Stimulated activated CD4-positive, alpha-beta T cell treated with anti-CD3 and anti-CD28 coated beads, Interleukin-15, amount 100 ng/mL, for 48 hours (primary cell): Measurements from ENCODE around the gene THSD8.
"Not testable (repeated sequence)": the region's sequence is repeated elsewhere in the genome, so short reads cannot be mapped to it uniquely, and the experiment has no call there.

Source experiments
- DNase-seq, 2 donors: peaks; one replicate each; pipeline ENCODE4 v3.0.0-alpha.2; 2020; ENCODE audit warnings: low read depth in 2 of 2

The THSD8 gene

DNA sequence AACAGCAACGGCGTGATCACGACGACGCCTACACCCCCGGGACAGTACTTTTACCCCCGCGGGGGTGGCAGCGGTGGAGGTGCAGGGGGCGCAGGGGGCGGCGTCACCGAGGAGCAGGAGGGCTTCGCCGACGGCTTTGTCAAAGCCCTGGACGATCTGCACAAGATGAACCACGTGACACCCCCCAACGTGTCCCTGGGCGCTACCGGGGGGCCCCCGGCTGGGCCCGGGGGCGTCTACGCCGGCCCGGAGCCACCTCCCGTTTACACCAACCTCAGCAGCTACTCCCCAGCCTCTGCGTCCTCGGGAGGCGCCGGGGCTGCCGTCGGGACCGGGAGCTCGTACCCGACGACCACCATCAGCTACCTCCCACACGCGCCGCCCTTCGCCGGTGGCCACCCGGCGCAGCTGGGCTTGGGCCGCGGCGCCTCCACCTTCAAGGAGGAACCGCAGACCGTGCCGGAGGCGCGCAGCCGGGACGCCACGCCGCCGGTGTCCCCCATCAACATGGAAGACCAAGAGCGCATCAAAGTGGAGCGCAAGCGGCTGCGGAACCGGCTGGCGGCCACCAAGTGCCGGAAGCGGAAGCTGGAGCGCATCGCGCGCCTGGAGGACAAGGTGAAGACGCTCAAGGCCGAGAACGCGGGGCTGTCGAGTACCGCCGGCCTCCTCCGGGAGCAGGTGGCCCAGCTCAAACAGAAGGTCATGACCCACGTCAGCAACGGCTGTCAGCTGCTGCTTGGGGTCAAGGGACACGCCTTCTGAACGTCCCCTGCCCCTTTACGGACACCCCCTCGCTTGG lies 9.6 kb upstream of the THSD8 start:
- peak in 1 of 2 donors; percentile 73 for DNase-seq

DNA sequence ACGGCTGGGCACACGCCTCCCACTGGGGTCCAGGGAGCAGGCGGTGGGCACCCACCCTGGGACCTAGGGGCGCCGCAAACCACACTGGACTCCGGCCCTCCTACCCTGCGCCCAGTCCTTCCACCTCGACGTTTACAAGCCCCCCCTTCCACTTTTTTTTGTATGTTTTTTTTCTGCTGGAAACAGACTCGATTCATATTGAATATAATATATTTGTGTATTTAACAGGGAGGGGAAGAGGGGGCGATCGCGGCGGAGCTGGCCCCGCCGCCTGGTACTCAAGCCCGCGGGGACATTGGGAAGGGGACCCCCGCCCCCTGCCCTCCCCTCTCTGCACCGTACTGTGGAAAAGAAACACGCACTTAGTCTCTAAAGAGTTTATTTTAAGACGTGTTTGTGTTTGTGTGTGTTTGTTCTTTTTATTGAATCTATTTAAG lies 9.0 kb upstream of the THSD8 start:
- no peak for DNase-seq

DNA sequence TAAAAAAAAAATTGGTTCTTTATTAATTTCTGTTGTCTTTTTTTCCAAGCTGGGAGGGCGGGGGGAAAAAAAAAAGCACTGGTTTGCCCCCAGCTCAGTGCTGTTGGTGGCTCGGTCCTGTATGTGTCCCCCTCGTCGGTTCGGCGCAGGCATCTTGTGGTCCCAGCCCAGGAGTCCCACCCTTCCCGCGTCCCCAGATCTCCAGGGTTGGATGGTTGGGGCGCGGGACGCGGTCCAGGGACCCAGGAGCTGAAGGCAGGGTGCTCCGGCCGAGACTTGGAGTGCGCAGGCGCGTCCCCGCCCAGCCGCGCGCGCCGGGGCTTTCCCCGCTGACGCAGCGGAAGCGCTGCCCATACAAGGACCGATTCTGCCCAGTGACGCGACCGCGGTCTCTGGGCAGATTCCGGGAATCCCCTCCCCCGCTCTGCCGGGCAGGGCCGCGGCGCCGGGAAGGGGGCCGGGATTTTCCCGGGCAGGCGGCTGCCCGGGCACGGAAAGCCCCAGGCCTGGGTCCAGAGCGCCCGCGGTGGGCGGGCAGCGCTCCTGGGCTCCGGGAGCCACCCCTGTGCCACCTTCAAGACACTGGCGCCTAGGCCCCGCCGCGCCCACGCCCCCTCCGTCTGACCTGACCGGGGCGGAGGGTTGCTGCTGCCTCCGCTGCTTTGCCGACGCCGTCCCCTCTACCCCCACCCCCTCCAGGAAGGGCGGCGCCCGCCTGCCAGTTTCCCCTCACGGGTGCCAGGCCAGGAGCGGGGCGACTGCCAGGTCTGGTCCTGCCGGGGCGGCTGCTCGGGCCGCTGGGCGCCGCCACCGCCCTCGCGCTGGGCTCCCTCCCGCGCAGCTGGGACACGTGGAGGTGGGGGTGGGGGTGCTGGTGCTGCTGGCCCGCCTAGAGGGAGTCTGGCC lies 8.3 kb upstream of the THSD8 start:
- DNase-seq = peak; percentile 86 to 87

DNA sequence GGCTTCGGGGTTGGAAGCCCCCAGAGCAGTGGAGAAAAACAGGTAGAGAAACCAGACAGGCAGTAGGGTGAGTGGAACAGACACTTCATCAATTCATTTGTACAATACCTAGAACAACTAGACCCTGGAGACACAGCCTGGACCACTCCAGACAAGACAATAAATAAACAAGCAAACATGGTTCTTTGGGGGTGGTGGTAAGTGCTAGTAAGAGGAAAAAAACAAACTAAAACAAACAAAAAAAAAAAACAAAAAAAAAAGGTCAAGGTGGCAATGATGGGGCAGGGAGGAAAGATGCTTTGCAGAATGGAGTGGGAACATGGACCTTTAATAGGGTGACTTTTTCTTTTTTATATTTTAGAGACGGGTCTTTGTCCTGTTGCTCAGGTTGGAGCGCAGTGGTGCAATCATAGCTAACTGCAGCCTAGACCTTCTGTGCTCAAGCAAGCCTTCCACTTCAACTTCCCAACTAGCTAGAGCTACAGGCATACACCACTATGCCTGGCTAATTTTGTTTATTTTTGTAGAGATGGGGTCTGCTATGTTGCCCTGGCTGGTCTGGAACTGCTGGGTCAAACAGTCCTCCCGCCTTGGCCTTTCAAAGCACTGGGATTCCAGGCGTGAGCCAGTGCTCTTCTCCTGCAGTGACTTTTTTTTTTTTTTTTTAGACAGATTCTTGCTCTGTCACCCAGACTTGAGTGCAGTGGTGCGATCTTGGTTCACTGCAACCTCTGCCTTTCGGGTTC lies 7.5 kb upstream of the THSD8 start:
- no peak for DNase-seq

DNA sequence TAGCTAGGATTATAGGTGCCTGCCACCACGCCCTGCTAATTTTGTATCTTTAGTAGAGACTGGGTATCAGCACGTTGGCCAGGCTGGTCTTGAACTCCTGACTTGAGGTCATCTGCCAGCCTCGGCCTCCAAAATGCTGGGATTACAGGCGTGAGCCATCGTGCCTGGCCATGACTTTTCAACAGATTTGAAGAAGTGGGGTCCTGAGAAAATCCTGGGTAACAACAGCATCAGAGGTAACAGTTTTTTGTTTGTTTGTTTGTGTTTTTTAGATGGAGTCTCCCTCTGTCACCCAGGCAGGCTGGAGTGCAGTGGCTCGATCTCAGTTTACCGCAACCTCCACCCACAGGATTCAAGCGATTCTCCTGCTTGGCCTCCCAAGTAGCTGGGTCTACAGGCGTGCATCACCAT lies 6.9 kb upstream of the THSD8 start:
- no peak for DNase-seq

DNA sequence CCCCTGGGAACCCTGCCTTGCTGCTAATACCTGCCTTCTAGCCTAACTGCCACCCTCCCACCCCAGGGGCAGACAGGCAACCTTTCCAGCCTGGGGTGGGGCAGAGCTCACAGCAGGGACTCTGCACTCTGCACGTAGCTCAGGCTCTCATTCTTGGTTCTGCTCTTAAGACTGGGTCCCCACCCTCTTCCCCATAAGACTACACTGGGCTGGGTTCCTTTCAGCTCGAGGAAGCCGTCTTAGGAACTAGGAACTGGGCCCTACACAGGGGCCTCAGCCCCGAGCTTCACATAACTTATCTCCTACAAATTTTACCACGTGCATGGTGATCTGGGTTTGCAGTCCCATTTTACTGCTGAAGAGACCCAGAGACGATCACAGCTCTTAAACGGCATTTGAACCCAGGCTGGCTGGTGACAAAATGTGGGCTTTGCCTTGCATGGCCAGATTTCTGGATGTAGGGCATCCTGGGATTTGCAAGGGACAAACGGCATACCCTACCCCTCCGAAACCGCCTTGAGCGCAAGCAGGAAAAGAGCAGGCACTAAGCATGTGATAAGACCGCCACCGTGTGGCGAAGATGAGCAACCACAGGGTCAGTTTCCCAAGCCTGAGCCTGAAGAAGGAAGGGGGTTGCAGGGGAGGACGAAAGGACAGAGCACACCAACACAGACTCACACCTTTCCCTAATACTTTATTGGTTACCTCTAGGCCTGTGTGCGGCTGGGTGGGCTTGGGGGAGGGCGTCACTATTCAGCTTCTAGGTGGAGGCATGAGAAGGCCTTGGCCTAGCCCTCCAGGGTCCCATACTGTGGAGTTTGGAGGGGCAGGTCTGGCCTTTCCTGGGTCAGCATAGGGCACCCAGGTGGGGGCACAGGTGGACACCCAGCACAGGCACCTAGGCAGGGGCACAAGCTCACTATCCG lies 5.5 kb upstream of the THSD8 start:
- peak; percentile 63 to 70 for DNase-seq

DNA sequence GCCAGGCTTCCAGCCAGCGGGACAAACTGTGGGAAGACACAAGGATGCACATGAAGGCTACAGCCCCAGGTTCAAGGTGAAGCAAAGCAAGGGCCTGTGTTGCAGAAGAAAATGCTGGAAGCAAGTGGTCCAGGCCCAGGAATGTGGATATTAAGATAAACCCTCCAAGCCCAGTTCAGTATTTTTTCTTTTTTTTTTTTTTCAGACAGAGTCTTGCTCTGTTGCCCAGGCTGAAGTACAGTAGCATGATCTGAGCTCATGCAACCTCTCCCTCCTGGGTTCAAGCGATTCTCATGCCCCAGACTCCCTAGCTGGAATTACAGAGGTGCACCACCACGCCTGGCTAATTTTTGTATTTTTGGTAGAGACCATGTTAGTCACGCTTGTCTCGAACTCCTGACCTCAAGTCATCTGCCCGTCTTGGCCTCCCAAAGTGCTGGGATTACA lies 4.7 kb upstream of the THSD8 start:
- DNase-seq = no peak

DNA sequence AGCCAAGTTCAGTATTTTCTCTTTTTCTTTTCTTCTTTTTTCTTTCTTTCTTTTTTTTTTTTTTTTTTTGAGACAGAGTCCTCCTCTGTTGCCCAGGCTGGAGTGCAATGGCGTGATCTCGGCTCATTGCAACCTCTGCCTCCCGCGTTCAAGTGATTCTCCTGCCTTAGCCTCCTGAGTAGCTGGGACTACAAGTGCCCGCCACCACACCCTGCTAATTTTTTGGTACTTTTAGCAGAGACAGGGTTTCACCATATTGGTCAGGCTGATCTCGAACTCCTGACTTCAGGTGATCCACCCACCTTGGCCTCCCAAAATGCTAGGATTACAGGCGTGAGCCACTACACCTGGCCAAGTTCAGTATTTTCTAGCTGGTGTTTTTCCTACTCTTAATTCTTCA lies 4.3 kb upstream of the THSD8 start:
- not testable (repeated sequence) for DNase-seq

DNA sequence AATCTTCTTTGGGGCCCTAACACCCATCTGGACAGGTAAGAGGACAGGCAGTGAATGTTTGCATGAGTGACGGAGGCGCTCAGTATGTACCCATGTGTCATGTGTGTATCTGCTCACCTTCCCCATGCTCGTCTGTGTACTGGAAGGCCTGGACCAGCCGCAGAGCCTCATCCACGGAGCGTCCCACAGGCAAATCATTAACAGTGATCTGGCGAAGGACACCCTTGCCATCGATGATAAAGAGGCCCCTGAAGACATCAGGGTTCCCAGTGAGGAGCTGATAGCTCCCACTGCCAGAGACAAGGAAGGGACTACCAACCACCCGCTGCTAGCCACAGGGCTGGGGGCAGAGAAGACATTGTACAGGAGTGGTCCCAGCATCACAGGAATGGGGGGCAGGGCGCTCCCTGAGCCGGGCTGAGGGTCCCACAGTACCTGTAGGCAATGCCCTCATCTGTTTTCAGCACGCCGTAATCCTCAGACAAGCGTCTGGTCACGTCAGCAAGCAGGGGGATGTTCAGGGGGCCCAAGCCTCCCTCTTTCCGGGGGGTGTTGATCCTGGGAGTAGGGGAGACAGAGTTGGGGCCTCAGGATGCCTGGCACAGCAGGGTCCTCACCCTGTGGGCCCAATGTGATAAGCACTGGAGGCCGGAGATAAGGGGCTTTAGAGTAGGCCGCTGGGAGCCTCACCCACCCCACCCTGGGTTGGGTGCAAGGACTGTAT lies 2.0 kb upstream of the THSD8 start:
- no peak for DNase-seq

DNA sequence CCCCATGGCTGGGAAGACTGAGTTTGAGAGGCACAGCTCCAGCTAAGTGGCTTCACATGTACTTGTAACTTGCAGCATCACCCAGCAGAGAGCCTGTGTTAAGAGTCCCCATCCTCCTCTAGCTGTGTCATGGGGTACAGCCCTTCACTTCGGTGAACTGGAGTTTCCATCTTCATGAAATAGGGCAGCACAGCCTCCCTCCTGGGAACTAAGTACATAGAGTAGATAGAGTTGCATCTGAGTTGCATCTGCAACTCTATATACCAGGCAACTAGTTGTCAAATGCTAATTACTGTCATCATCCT lies 1.5 kb upstream of the THSD8 start:
- DNase-seq = no peak

DNA sequence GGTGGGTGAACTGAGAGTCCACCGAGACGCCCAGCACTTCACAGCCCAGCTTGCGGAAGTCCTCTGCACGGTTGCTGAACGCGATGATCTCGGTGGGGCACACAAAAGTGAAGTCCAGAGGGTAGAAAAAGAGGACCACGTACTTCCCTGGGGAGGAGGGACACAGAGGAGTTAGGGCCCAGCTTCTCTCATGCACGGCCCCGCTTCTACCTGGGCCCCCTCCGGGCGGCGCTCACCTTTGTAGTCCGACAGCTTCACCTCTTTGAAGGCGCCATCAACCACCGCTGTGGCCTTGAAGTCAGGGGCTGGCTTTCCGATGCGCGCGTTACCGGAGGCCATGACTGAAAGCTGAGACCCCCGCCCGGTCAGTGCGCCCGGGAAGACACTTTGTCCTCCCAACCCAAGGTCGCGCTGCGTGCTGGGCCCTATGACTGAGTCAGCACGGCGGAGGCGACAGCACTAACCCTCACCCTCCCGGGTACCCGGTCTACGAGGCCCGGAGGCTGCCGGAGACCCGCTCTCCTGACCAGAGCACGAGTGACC lies 875 bp upstream of the THSD8 start:
- DNase-seq = no peak

DNA sequence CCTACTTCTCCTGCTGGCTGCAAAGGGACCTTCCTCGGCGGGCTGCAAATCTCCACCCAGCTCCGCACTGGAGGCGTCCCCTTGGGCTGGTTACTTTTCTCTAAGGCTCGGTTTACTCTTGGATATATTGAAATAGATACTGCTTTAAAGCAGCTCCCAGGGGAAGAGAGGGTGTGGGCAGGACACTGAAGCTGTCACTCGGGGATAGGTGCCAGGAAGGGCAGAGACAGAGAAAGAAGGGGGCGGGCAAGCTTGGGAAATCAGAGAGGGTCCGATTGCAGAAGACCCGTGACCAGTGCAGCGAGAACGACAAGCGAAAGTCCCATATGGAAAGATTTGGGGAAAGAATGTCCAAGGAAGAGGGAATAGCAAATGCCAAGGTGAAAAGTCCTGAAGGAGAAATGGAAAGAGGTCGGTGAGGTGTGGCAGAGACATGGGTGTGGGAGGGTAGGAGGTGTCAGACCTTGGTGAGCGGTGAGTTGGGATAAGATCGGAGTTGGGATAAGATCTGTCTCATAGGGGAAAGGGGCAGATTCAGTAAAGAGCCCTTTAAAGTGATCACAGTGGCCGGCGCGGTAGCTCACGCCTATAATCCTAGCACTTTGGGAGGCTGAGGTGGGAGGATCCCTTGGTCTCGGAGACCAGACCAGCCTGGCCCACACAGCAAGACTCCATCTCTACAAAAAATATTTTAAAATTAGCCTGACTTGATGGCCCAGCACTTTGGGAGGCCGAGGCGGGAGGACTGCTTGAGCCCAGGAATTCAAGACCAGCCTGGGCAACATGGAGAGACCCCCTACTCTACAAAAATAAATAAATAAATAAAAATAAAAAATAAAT lies 618 bp downstream of the THSD8 start:
- DNase-seq = no peak

DNA sequence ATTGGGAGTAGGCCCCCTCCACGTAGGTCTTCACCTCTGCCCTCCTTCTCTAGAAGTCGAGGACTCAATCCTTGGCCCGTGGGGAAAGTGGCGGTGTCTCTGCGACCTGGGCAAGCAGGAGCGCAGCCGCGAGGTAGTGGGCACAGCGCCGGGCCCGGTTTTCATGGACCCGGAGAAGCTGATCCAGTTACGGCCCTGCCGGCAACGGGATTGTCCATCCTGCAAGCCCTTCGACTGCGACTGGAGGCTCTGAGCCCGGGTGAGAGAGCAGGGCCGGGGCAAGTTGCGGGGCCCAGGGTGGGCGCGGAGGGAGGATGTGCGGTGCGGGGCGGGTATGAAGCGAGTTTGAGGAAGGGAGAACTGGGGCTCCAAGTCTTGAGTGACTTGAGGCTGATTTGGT lies 2.2 kb downstream of the THSD8 start:
- DNase-seq = no peak

DNA sequence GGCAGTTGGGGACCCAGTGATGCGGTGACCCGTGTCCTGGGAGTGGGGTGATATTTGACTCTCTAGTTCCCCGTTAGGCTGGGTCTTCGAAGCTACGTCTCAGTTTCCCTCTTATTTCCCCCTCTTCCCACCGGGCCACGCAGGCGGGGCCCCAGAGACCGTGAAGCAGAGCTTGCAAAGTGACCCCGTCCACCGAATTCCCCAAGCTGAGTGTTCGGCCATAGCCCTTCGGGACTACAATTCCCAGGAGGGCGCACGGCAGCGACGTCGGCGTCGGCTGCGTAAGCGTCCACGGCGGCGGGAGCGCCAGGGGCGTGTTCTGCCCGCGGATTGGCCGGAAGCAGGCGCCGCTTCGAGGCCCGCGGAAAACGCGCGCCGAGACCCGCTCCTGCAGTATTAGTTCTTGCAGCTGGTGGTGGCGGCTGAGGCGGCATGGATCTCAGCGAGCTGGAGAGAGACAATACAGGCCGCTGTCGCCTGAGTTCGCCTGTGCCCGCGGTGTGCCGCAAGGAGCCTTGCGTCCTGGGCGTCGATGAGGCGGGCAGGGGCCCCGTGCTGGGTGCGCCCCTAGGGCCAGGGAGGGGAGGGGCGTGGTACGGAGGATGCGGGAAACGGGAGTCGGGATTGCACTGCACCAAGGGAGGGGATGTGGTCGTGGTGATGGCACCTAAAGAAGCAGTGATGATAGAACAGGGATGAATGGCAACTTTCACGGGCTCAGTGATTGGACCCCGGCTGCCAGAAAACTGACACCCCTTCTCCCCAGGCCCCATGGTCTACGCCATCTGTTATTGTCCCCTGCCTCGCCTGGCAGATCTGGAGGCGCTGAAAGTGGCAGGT lies 4.6 kb downstream of the THSD8 start, which contains the start of gene RNASEH2A:
Gene RNASEH2A (plus strand): TSS at position 343 of the 840 bp plus-strand sequence. CDS start 90 bp downstream, at position 433.
- DNase-seq = peak; percentile 81 to 89

DNA sequence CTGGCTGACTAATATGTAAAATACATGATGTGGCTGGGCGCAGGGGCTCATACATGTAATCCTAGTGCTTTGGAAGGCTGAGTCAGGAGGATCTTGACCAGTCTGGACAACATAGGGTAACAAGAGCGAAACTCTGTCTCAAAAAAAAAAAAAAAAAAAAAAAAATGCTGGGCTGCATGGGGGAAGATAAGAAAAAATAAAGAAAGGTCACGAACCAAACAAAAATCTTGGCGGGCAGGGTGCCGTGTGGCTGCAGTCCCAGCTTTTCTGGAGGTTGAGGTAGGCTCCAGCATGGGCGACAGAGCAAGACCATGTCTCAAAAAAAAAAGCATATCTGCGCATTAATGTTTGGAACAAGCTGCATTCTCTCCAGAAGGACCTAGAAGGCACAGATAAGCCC lies 13.2 kb downstream of the THSD8 start:
- DNase-seq = no peak

DNA sequence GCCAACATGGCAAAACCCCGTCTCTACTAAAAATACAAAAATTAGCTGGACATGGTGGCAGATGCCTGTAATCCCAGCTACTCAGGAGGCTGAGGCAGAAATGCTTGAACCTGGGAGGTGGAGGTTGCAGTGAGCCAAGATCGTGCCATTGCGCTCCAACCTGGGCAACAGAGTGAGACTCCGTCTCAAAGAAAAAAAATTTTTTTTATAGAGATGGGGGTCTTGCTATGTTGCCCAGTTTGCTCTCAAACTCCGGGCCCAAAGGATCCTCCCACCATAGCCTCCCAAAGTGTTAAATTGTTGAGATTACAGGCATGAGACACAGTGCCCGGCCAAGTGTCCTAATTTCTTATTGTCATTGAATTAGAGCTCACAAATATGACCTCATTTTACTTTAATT lies 15.3 kb downstream of the THSD8 start:
- not testable (repeated sequence) for DNase-seq

DNA sequence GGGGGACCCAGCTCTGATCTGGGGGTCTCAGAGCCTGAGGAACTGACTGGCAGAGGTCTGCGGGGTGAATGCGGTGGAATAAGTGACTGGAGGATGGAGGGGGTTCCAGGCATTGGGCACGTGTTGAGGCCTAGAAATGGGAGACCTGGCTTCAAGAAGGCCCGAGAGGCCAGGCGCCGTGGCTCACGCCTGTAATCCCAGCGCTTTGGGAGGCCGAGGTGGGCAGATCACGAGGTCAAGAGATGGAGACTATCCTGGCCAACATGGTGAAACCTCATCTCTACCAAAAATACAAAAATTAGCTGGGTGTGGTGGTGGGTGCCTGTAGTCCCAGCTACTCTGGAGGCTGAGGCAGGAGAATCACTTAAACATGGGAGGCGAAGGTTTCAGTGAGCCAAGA lies 15.9 kb downstream of the THSD8 start:
- not testable (repeated sequence) for DNase-seq

DNA sequence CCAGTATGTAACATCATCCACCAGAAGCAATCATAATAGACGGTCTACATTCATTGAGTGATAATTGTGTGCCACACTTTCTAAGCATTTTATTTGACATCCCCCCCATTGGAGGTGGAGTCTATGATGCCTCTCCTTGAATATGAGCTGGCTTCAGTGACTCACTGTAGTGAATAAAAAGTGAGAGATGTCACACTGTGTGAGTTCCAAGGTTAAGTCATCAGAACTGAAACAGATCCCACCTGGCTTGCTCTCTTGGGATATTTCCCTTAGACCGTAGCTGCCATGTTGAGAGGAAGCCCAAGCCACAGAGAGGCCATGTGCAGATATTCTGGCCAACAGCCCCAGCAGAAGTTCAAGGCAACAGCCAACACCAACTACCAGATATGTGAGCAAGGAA lies 19.9 kb downstream of the THSD8 start:
- DNase-seq = no peak
